Prostate gland (tissue), 2 donors: ENCODE measurements around the gene PBX3. TPM values are rescaled to one million over a fixed set of nuclear protein-coding genes. Genes with fewer than 3 reads are reported as not detected.

Experiments
- DNase-seq: peaks from one replicate; pipeline ENCODE4 v3.0.0-alpha.2; 2019; ENCODE audit warnings: low spot score
- H3K27ac ChIP-seq, 2 donors: fragments of 200-600 bp; sonication (generic); 2 replicates each; pipeline ENCODE4 v1.5.1; 2017 to 2019
- H3K27me3 ChIP-seq: fragments of 200-600 bp; sonication (generic); replicated peaks from 2 replicates; pipeline ENCODE4 v1.5.1; 2019; ENCODE audit not compliant: insufficient read depth
- H3K36me3 ChIP-seq, 2 donors: fragments of 200-600 bp; sonication (generic); 1 replicate in 1 of 2; 2 replicates in 1 of 2; pipeline versions ENCODE4 v1.5.1 to v1.8.1; 2017 to 2019
- H3K4me1 ChIP-seq: fragments of 200-600 bp; sonication (generic); replicated peaks from 2 replicates; pipeline ENCODE4 v1.5.1; 2019
- H3K4me3 ChIP-seq, 2 donors: fragments of 200-600 bp; sonication (generic); 2 replicates each; pipeline ENCODE4 v1.5.1; 2017 to 2019
- H3K9me3 ChIP-seq: fragments of 200-600 bp; sonication (generic); 2 replicates; pipeline ENCODE4 v1.5.1; 2017
- POLR2A ChIP-seq: fragments of 450-650 bp; IDR thresholded peaks from one replicate; pipeline ENCODE4 v1.6.1; 2016; ENCODE audit warnings: antibody characterized with exemption, mild to moderate bottlenecking
- POLR2AphosphoS5 ChIP-seq: sonication (generic); formaldehyde crosslinking; IDR thresholded peaks from one replicate; pipeline ENCODE4 v1.6.1; 2017; ENCODE audit warnings: antibody characterized with exemption
- WGBS: methylation state at CpG from one replicate; pipeline ENCODE4 v1.1.5; 2018; 5-methylcytosine and 5-hydroxymethylcytosine counted together
- intact Hi-C: fragments of 100-400 bp; cut with DNase I; formaldehyde crosslinking; loops from one replicate; pipeline ENCODE4 v1.14.2; 2022
- total RNA-seq, 2 donors: library from RNA; depleted of rRNA; stranded (reverse); fragments of >200 nt; gene quantifications; one replicate each; pipeline ENCODE4 v1.1.0, GENCODE V29; 2016
- TF ChIP-seq, protein P1 (sequence below), 4 experiments: fragments of 200-600 bp in 2 of 4; fragments of 450-650 bp in 2 of 4; sonication (generic) in 2 of 4; IDR thresholded peaks; 1 replicate in 3 of 4; 2 replicates in 1 of 4; pipeline ENCODE4 v1.5.1; 2016 to 2019; ENCODE audit warnings: antibody characterized with exemption in 4 of 4, mild to moderate bottlenecking in 2 of 4, moderate library complexity in 2 of 4

PBX3 gene
- total RNA-seq, 2 donors from 2014 or later = 48.5 to 77.6 TPM

DNA sequence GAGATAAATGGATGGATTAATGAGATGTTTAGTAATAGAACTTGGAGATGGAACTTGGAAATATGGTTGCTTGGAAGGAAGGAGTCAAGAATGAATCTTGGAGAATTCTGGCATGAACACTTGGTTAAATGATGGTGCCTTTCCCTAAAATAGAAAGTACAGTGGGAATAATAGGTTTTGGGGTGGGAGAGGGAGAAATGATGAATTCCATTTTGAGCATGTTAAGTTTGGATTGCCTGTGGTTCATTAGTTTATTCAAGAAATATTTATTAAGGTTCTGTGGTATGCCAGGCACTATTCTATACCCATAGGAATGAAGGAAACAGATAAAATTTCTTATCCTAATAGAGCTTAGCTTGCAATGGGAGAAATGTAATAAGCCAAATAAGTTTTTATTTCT, 58.4 kb downstream of the PBX3 start:
- Histone ChIP-seq H3K27me3 (no peaks in the 10 kb centered on the region), H3K27ac (no peak overlapping the region)
- DNase-seq = no peak

DNA sequence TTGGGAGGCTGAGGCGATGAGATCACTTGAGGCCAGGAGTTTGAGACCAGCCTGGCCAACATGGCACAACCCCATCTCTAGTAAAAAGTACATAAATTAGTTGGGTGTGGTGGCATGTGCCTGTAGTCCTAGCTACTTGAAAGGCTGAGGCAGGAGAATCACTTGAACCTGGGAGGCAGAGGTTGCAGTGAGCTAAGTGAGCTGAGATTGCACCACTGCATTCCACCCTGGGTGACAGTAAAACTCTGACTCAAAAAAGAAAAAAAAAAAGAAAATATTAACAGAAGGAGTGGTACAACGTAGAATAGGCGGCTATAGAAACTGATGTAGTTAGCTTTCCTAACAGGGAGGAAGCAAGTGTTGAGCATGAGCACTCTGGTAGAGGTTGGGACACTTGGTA, 59.9 kb downstream of the PBX3 start:
- Histone ChIP-seq H3K27ac (no peak overlapping the region), H3K4me1 (no peaks in the 10 kb centered on the region), H3K4me3 (no peak overlapping the region), H3K27me3 (no peaks in the 10 kb centered on the region), H3K36me3 (no peaks in the 10 kb centered on the region), H3K9me3 (no peaks in the 10 kb centered on the region)
- TF ChIP-seq POLR2AphosphoS5 (no peak), POLR2A (no peak)
- TF ChIP-seq, protein P1, sequence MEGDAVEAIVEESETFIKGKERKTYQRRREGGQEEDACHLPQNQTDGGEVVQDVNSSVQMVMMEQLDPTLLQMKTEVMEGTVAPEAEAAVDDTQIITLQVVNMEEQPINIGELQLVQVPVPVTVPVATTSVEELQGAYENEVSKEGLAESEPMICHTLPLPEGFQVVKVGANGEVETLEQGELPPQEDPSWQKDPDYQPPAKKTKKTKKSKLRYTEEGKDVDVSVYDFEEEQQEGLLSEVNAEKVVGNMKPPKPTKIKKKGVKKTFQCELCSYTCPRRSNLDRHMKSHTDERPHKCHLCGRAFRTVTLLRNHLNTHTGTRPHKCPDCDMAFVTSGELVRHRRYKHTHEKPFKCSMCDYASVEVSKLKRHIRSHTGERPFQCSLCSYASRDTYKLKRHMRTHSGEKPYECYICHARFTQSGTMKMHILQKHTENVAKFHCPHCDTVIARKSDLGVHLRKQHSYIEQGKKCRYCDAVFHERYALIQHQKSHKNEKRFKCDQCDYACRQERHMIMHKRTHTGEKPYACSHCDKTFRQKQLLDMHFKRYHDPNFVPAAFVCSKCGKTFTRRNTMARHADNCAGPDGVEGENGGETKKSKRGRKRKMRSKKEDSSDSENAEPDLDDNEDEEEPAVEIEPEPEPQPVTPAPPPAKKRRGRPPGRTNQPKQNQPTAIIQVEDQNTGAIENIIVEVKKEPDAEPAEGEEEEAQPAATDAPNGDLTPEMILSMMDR (IDR thresholded peaks at IDR 0.05) = no peak
- DNase-seq = no peak
- 90% methylated on average over 3 of the region's 3 CpGs for WGBS
- intact Hi-C loops = no loop called here

More for the DNA sequence above, 58.4 kb downstream of the PBX3 start:
- H3K9me3 ChIP-seq = no peaks in the 10 kb centered on the region
- no peaks in the 10 kb centered on the region for H3K4me1 ChIP-seq
- intact Hi-C loops = no loop called here
- no peak for TF ChIP-seq POLR2A
- TF ChIP-seq, protein P1 (IDR thresholded peaks at IDR 0.05) = no peak
- no peak for TF ChIP-seq POLR2AphosphoS5
- no peak overlapping the region for H3K4me3 ChIP-seq
- H3K36me3 ChIP-seq = no peaks in the 10 kb centered on the region

DNA sequence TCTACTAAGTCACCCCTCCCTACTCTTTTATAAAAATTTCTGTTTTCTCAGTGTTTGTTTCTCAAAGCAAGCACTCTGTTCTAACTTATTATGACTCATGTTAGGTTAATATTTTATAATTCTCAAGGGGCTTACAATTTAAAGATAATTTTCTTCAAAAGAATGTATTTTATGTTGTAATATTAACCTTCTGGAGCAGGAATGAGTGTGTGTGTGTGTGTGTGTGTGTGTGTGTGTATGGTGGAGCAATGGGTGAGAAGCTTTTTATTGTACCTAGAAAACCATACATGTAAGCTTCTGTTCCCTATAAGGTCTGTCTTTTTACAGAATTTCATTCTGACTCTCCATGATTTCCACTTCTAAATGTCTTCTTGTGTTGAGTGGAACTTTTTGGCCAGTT, 63.0 kb downstream of the PBX3 start:
- no peak for TF ChIP-seq POLR2AphosphoS5
- TF ChIP-seq, protein P1 (IDR thresholded peaks at IDR 0.05) = no peak
- no peak for TF ChIP-seq POLR2A
- Histone ChIP-seq H3K4me1 (no peaks in the 10 kb centered on the region), H3K27me3 (no peaks in the 10 kb centered on the region), H3K36me3 (no peaks in the 10 kb centered on the region), H3K9me3 (no peaks in the 10 kb centered on the region), H3K27ac (no peak overlapping the region), H3K4me3 (no peak overlapping the region)
- DNase-seq = no peak
- intact Hi-C loops = no loop called here

DNA sequence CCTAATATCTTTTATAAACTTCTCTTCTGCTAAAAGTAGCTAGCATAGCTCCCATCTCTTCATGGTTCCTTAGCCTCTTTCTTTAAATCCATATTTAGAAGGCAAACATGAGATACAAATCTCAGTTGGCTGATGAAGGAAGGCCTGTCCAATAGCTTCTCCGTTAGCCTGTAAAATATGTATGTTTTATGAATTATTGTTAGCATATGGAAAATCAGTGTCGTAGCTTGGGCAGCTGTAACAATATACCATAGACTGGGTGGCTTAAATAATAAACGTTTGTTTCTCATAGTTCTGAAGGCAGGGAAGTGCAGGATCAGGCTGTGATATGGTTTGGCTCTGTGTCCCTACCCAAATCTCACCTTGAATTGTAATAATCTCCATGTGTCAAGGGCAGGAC, 63.8 kb downstream of the PBX3 start:
- Histone ChIP-seq H3K27ac (no peak overlapping the region), H3K27me3 (no peaks in the 10 kb centered on the region), H3K36me3 (no peaks in the 10 kb centered on the region), H3K4me1 (no peaks in the 10 kb centered on the region), H3K9me3 (no peaks in the 10 kb centered on the region), H3K4me3 (no peak overlapping the region)
- no peak for DNase-seq
- TF ChIP-seq, protein P1 (IDR thresholded peaks at IDR 0.05) = no peak
- TF ChIP-seq POLR2A (no peak), POLR2AphosphoS5 (no peak)
- WGBS = 76% methylated on average over 3 of the region's 3 CpGs
- intact Hi-C loops = no loop called here

DNA sequence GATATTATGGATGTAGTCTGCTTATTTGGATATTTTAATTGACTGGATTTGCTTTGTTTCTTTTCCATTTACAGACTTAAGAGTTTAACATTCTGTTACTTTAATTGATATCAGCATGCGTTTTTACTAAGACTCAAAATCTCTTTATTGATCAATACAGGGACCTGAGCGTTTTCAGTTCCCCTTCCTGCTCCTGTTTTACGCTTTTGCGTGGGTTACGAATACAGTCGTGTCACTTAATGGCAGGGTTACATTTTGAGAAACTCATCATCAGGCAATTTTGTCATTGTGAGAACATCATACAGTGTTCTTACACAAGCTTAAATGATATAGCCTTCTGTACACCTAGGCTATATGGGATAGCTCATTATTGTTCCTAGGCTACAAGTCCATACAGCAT, 65.2 kb downstream of the PBX3 start:
- Histone ChIP-seq H3K27me3 (no peaks in the 10 kb centered on the region), H3K27ac (no peak overlapping the region), H3K36me3 (no peaks in the 10 kb centered on the region), H3K9me3 (no peaks in the 10 kb centered on the region), H3K4me1 (no peaks in the 10 kb centered on the region), H3K4me3 (no peak overlapping the region)
- intact Hi-C loops = no loop called here
- TF ChIP-seq POLR2A (no peak), POLR2AphosphoS5 (no peak)
- TF ChIP-seq, protein P1 (IDR thresholded peaks at IDR 0.05) = no peak
- WGBS = 94% methylated on average over 6 of the region's 6 CpGs
- DNase-seq = no peak
